ENCODE results near the gene ATP11B. TPM values are rescaled to one million over a fixed set of nuclear protein-coding genes. Genes with fewer than 3 reads are reported as not detected.

Gene ATP11B
- total RNA-seq, 1 donor from 2014 or later, result 59.0 TPM

DNA sequence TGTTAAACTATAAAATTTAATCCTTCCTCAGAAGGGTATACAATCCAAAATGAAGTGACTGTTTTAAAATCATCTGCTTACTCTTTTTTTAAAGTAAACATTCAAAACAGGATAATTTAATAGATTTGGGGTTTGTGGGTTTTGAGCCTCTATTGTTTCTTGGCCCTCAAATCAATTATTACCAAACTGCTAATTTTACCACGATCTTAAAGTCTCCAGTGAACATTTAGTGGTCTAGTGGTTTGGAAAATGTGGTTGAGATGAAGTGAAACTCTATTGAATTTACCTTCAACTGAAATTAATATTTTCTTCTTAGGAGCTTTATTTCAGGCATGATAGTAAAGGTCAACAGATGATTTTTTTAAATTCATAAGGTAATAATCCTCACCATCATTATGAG lies 11.2 kb upstream of the ATP11B start:
- no peaks in the 10 kb centered on the region for H3K4me1 ChIP-seq (ENCODE audit: control insufficient read depth in 3 of 3, insufficient read depth in 3 of 3, low read length in 3 of 3)
- H3K36me3 ChIP-seq (ENCODE audit: control insufficient read depth in 3 of 3, insufficient read depth in 3 of 3, low read length in 3 of 3), result no peaks in the 10 kb centered on the region
- H3K9ac ChIP-seq (ENCODE audit: low read depth in 1 of 3, low read length in 3 of 3), result no peak overlapping the region
- H3K27me3 ChIP-seq (ENCODE audit: control insufficient read depth in 3 of 3, insufficient read depth in 3 of 3, low read length in 3 of 3), result peaks cover 2 to 11% (median 6%) of the 10 kb centered on the region in 3 donors
- no peak overlapping the region for H3K27ac ChIP-seq (ENCODE audit: low read depth, low read length)
- no peaks in the 10 kb centered on the region for H3K9me3 ChIP-seq (ENCODE audit: control insufficient read depth in 3 of 3, low read length in 3 of 3)
- no peak overlapping the region for H3K4me3 ChIP-seq (ENCODE audit: low read length in 3 of 3)

- Histone ChIP-seq H3K36me3 (ENCODE audit: control insufficient read depth in 3 of 3, insufficient read depth in 3 of 3, low read length in 3 of 3) (no peaks in the 10 kb centered on the region), H3K9me3 (ENCODE audit: control insufficient read depth in 3 of 3, low read length in 3 of 3) (no peaks in the 10 kb centered on the region), H3K4me1 (ENCODE audit: control insufficient read depth in 3 of 3, insufficient read depth in 3 of 3, low read length in 3 of 3) (no peaks in the 10 kb centered on the region), H3K4me3 (ENCODE audit: low read length in 3 of 3) (no peak overlapping the region), H3K27me3 (ENCODE audit: control insufficient read depth in 3 of 3, insufficient read depth in 3 of 3, low read length in 3 of 3) (peaks cover 2 to 13% (median 11%) of the 10 kb centered on the region in 3 donors), H3K27ac (ENCODE audit: low read depth, low read length) (no peak overlapping the region), H3K9ac (ENCODE audit: low read depth in 1 of 3, low read length in 3 of 3) (no peak overlapping the region)
Measured at GRCh38 chr3:182783106-182783505, 10.2 kb upstream of the ATP11B start.

GRCh38 chr3:182784542-182784941 lies 8.8 kb upstream of the ATP11B start:
- Histone ChIP-seq H3K36me3 (ENCODE audit: control insufficient read depth in 3 of 3, insufficient read depth in 3 of 3, low read length in 3 of 3) (no peaks in the 10 kb centered on the region), H3K27ac (ENCODE audit: low read depth, low read length) (no peak overlapping the region), H3K9me3 (ENCODE audit: control insufficient read depth in 3 of 3, low read length in 3 of 3) (no peaks in the 10 kb centered on the region), H3K9ac (ENCODE audit: low read depth in 1 of 3, low read length in 3 of 3) (no peak overlapping the region), H3K4me3 (ENCODE audit: low read length in 3 of 3) (no peak overlapping the region), H3K27me3 (ENCODE audit: control insufficient read depth in 3 of 3, insufficient read depth in 3 of 3, low read length in 3 of 3) (peaks cover 2 to 14% (median 13%) of the 10 kb centered on the region in 3 donors), H3K4me1 (ENCODE audit: control insufficient read depth in 3 of 3, insufficient read depth in 3 of 3, low read length in 3 of 3) (no peaks in the 10 kb centered on the region)

- no peaks in the 10 kb centered on the region for H3K9me3 ChIP-seq (ENCODE audit: control insufficient read depth in 3 of 3, low read length in 3 of 3)
- no peak overlapping the region for H3K27ac ChIP-seq (ENCODE audit: low read depth, low read length)
- H3K27me3 ChIP-seq (ENCODE audit: control insufficient read depth in 3 of 3, insufficient read depth in 3 of 3, low read length in 3 of 3), result peaks cover 2 to 14% (median 13%) of the 10 kb centered on the region in 3 donors
- H3K4me1 ChIP-seq (ENCODE audit: control insufficient read depth in 3 of 3, insufficient read depth in 3 of 3, low read length in 3 of 3), result no peaks in the 10 kb centered on the region
- H3K4me3 ChIP-seq (ENCODE audit: low read length in 3 of 3), result no peak overlapping the region
- no peak overlapping the region for H3K9ac ChIP-seq (ENCODE audit: low read depth in 1 of 3, low read length in 3 of 3)
- no peaks in the 10 kb centered on the region for H3K36me3 ChIP-seq (ENCODE audit: control insufficient read depth in 3 of 3, insufficient read depth in 3 of 3, low read length in 3 of 3)
Measured at GRCh38 chr3:182785142-182785541, 8.2 kb upstream of the ATP11B start.

DNA sequence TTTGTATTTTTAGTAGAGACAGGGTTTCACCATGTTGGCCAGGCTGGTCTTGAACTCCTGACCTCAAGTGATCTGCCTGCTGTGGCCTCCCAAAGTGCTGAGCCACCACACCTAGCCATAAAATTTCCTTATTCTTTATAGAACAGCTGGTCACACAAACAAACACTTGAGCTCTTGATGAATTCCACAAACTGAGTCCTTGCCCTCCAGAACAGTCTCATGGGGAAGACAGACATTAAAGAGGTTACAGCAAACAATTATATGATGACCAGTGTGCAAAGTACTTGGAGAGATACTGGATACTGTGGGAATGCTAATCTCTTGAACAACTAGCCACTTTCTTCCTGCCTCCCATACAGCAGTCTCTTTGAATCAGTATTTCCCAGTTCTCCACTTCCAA lies 7.5 kb upstream of the ATP11B start:
- H3K36me3 ChIP-seq (ENCODE audit: control insufficient read depth in 3 of 3, insufficient read depth in 3 of 3, low read length in 3 of 3), result no peaks in the 10 kb centered on the region
- no peaks in the 10 kb centered on the region for H3K4me1 ChIP-seq (ENCODE audit: control insufficient read depth in 3 of 3, insufficient read depth in 3 of 3, low read length in 3 of 3)
- H3K27ac ChIP-seq (ENCODE audit: low read depth, low read length), result no peak overlapping the region
- H3K4me3 ChIP-seq (ENCODE audit: low read length in 3 of 3), result no peak overlapping the region
- H3K27me3 ChIP-seq (ENCODE audit: control insufficient read depth in 3 of 3, insufficient read depth in 3 of 3, low read length in 3 of 3), result peaks cover 2 to 14% (median 13%) of the 10 kb centered on the region in 3 donors
- H3K9ac ChIP-seq (ENCODE audit: low read depth in 1 of 3, low read length in 3 of 3), result no peak overlapping the region
- H3K9me3 ChIP-seq (ENCODE audit: control insufficient read depth in 3 of 3, low read length in 3 of 3), result no peaks in the 10 kb centered on the region

DNA sequence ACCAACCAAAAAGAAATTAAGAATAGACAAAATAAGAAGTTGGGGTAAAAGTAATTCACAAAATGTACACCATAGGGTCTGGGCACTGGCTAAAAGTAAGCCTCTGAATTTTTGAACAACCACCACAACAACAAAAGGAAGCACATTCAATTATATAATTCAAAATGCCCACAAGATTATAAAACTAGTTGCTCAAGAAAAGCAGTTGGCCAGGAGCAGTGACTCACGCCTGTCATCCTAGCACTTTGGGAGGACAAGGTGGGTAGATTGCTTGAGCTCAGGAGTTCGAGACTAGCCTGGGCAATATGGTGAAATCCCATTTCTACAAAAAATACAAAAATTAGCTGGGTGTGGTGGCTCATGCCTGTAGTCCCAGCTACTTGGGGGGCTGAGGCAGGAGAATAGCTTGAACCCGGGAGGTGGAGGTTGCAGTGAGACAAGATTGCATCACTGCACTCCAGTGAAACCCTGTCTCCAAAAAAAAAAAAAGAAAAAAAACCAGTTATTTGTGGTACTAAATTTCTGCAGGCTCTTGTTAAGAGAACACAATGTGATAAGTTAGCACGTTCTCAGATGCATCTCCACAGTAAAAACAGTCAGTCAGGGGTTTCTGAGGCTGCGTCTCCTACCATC lies 6.6 kb upstream of the ATP11B start:
- H3K27me3 ChIP-seq (ENCODE audit: control insufficient read depth in 3 of 3, insufficient read depth in 3 of 3, low read length in 3 of 3), result peaks cover 2 to 14% (median 13%) of the 10 kb centered on the region in 3 donors
- no peaks in the 10 kb centered on the region for H3K36me3 ChIP-seq (ENCODE audit: control insufficient read depth in 3 of 3, insufficient read depth in 3 of 3, low read length in 3 of 3)
- no peak overlapping the region for H3K27ac ChIP-seq (ENCODE audit: low read depth, low read length)
- no peak overlapping the region for H3K4me3 ChIP-seq (ENCODE audit: low read length in 3 of 3)
- H3K4me1 ChIP-seq (ENCODE audit: control insufficient read depth in 3 of 3, insufficient read depth in 3 of 3, low read length in 3 of 3), result no peaks in the 10 kb centered on the region
- H3K9me3 ChIP-seq (ENCODE audit: control insufficient read depth in 3 of 3, low read length in 3 of 3), result no peaks in the 10 kb centered on the region
- H3K9ac ChIP-seq (ENCODE audit: low read depth in 1 of 3, low read length in 3 of 3), result no peak overlapping the region

GRCh38 chr3:182787302-182788036 lies 5.8 kb upstream of the ATP11B start:
- Histone ChIP-seq H3K36me3 (ENCODE audit: control insufficient read depth in 3 of 3, insufficient read depth in 3 of 3, low read length in 3 of 3) (no peaks in the 10 kb centered on the region), H3K27me3 (ENCODE audit: control insufficient read depth in 3 of 3, insufficient read depth in 3 of 3, low read length in 3 of 3) (peaks cover 2 to 14% (median 13%) of the 10 kb centered on the region in 3 donors), H3K4me3 (ENCODE audit: low read length in 3 of 3) (no peak overlapping the region), H3K4me1 (ENCODE audit: control insufficient read depth in 3 of 3, insufficient read depth in 3 of 3, low read length in 3 of 3) (no peaks in the 10 kb centered on the region), H3K9ac (ENCODE audit: low read depth in 1 of 3, low read length in 3 of 3) (no peak overlapping the region), H3K27ac (ENCODE audit: low read depth, low read length) (no peak overlapping the region), H3K9me3 (ENCODE audit: control insufficient read depth in 3 of 3, low read length in 3 of 3) (no peaks in the 10 kb centered on the region)

- Histone ChIP-seq H3K27ac (ENCODE audit: low read depth, low read length) (no peak overlapping the region), H3K9ac (ENCODE audit: low read depth in 1 of 3, low read length in 3 of 3) (no peak overlapping the region), H3K36me3 (ENCODE audit: control insufficient read depth in 3 of 3, insufficient read depth in 3 of 3, low read length in 3 of 3) (no peaks in the 10 kb centered on the region), H3K27me3 (ENCODE audit: control insufficient read depth in 3 of 3, insufficient read depth in 3 of 3, low read length in 3 of 3) (peaks cover 2 to 13% (median 12%) of the 10 kb centered on the region in 3 donors), H3K4me1 (ENCODE audit: control insufficient read depth in 3 of 3, insufficient read depth in 3 of 3, low read length in 3 of 3) (peaks cover 0 to 3% (median 0%) of the 10 kb centered on the region in 3 donors), H3K9me3 (ENCODE audit: control insufficient read depth in 3 of 3, low read length in 3 of 3) (no peaks in the 10 kb centered on the region), H3K4me3 (ENCODE audit: low read length in 3 of 3) (no peak overlapping the region)
Measured at GRCh38 chr3:182789371-182789770, 3.9 kb upstream of the ATP11B start.

DNA sequence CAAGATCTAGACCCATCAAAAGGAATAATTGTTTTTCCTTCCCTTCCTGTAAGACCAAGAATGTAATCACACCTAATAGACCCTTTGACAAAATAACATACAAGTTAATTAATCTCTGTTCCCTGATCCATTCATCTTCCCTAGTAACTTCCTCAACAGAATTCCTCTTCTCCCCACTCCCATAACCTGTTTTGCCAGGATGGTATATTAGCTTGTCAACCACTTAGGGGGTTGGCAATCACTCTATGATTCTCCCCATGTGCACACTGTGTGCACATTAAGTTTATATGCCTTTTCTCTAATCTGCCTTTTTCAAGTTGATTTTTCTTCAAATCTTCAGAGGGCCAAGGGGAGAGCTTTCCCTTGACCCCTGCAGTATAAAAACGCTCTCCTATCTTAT lies 2.7 kb upstream of the ATP11B start:
- Histone ChIP-seq H3K27ac (ENCODE audit: low read depth, low read length) (no peak overlapping the region), H3K9ac (ENCODE audit: low read depth in 1 of 3, low read length in 3 of 3) (no peak overlapping the region), H3K4me3 (ENCODE audit: low read length in 3 of 3) (no peak overlapping the region), H3K27me3 (ENCODE audit: control insufficient read depth in 3 of 3, insufficient read depth in 3 of 3, low read length in 3 of 3) (peaks cover 2 to 13% (median 10%) of the 10 kb centered on the region in 3 donors), H3K4me1 (ENCODE audit: control insufficient read depth in 3 of 3, insufficient read depth in 3 of 3, low read length in 3 of 3) (peaks cover 3 to 12% (median 9%) of the 10 kb centered on the region in 3 donors), H3K9me3 (ENCODE audit: control insufficient read depth in 3 of 3, low read length in 3 of 3) (no peaks in the 10 kb centered on the region), H3K36me3 (ENCODE audit: control insufficient read depth in 3 of 3, insufficient read depth in 3 of 3, low read length in 3 of 3) (no peaks in the 10 kb centered on the region)
